A549 (cell line): ENCODE data around the gene MAGI2.

Source experiments
- CBX8 ChIP-seq: fragments of 200-600 bp; sonication (generic); IDR thresholded peaks from 2 replicates; pipeline ENCODE4 v1.6.1; 2016
- EP300 ChIP-seq, 2 experiments: fragments of >200 bp; sonication (Bioruptor Twin); formaldehyde crosslinking; IDR thresholded peaks; 2 replicates in 1 of 2; 3 replicates in 1 of 2; pipeline ENCODE4 v1.6.1; 2016 to 2017

DNA sequence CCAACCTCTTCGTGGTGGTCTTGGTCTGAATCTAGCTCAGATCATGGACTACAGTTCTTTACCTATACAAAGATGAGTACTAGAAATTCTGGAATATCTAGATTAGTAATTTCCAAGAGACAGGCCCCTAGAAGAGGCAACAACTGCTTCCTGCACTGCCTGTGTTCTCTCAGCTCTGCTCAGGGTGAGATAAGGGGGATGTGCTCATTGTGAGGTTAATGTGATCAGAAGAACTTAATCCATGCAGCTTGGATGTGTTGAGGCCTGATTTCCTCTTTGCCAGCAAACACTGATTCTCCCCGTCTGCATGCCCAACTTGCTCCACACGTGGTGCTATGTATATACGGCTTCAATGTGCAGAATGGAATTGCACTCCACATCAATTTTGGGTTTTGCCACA, 1386.9 kb downstream of the MAGI2 start:
- TF ChIP-seq EP300 (IDR thresholded peaks at IDR 0.05) (no peak), CBX8 (no peak)
